ENCODE data around the gene GNB1L. TPM values are rescaled to one million over a fixed set of nuclear protein-coding genes. Genes with fewer than 3 reads are reported as not detected.

GNB1L gene
- total and polyA plus RNA-seq, 9 of the 15 experiments (the other 6 are each of a cell fraction or from before 2014, with no cell fraction given), result 0.56 to 50.5 (median 10.2) TPM

DNA sequence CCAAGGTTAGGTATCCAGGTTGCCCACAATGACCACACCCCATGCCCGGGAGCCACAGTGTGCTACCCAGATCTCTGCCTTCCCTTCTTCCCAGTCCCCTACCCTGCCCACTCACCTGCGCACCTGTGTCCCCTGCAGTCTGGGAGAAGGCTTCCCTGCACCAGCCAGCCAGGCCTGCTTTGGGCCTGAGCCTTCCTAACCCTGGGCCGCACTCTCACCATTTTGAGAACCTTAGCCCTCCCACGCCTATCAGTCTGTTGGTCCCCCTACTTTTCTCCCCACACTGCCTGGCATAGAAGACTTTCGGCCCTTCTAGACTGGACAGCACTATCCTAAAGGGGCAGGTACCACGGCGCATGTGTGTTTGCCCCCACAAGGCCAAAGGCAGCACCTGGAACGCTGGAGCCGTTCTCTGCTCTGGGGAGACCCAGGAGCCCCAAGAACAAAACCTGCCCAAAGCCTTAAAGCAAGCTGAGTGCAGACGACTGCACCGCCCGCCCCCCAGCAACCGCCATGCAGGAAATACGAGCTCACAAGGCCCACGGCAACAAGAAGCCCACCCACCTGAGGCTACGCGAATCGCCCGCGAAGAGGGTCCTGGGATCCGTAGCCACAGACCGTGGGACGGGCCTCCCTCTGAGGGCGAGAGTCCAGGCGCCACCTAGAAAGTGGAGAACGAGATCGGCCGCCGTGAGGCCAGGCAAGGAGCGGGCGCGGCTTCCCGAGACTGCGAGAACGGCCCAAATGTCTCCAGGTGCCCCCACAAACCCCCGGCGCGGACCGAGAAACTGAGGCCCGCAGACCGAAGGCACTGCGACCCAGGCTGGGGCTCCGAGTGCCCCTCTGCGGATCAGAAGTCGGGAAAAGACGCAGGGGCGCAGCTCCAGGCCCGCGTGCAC is 546 bp downstream of the GNB1L start (continued):
- TF ChIP-seq, protein P1, sequence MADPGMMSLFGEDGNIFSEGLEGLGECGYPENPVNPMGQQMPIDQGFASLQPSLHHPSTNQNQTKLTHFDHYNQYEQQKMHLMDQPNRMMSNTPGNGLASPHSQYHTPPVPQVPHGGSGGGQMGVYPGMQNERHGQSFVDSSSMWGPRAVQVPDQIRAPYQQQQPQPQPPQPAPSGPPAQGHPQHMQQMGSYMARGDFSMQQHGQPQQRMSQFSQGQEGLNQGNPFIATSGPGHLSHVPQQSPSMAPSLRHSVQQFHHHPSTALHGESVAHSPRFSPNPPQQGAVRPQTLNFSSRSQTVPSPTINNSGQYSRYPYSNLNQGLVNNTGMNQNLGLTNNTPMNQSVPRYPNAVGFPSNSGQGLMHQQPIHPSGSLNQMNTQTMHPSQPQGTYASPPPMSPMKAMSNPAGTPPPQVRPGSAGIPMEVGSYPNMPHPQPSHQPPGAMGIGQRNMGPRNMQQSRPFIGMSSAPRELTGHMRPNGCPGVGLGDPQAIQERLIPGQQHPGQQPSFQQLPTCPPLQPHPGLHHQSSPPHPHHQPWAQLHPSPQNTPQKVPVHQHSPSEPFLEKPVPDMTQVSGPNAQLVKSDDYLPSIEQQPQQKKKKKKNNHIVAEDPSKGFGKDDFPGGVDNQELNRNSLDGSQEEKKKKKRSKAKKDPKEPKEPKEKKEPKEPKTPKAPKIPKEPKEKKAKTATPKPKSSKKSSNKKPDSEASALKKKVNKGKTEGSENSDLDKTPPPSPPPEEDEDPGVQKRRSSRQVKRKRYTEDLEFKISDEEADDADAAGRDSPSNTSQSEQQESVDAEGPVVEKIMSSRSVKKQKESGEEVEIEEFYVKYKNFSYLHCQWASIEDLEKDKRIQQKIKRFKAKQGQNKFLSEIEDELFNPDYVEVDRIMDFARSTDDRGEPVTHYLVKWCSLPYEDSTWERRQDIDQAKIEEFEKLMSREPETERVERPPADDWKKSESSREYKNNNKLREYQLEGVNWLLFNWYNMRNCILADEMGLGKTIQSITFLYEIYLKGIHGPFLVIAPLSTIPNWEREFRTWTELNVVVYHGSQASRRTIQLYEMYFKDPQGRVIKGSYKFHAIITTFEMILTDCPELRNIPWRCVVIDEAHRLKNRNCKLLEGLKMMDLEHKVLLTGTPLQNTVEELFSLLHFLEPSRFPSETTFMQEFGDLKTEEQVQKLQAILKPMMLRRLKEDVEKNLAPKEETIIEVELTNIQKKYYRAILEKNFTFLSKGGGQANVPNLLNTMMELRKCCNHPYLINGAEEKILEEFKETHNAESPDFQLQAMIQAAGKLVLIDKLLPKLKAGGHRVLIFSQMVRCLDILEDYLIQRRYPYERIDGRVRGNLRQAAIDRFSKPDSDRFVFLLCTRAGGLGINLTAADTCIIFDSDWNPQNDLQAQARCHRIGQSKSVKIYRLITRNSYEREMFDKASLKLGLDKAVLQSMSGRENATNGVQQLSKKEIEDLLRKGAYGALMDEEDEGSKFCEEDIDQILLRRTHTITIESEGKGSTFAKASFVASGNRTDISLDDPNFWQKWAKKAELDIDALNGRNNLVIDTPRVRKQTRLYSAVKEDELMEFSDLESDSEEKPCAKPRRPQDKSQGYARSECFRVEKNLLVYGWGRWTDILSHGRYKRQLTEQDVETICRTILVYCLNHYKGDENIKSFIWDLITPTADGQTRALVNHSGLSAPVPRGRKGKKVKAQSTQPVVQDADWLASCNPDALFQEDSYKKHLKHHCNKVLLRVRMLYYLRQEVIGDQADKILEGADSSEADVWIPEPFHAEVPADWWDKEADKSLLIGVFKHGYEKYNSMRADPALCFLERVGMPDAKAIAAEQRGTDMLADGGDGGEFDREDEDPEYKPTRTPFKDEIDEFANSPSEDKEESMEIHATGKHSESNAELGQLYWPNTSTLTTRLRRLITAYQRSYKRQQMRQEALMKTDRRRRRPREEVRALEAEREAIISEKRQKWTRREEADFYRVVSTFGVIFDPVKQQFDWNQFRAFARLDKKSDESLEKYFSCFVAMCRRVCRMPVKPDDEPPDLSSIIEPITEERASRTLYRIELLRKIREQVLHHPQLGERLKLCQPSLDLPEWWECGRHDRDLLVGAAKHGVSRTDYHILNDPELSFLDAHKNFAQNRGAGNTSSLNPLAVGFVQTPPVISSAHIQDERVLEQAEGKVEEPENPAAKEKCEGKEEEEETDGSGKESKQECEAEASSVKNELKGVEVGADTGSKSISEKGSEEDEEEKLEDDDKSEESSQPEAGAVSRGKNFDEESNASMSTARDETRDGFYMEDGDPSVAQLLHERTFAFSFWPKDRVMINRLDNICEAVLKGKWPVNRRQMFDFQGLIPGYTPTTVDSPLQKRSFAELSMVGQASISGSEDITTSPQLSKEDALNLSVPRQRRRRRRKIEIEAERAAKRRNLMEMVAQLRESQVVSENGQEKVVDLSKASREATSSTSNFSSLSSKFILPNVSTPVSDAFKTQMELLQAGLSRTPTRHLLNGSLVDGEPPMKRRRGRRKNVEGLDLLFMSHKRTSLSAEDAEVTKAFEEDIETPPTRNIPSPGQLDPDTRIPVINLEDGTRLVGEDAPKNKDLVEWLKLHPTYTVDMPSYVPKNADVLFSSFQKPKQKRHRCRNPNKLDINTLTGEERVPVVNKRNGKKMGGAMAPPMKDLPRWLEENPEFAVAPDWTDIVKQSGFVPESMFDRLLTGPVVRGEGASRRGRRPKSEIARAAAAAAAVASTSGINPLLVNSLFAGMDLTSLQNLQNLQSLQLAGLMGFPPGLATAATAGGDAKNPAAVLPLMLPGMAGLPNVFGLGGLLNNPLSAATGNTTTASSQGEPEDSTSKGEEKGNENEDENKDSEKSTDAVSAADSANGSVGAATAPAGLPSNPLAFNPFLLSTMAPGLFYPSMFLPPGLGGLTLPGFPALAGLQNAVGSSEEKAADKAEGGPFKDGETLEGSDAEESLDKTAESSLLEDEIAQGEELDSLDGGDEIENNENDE (IDR thresholded peaks at IDR 0.05; ENCODE audit: low read depth, low read length), result peak; percentile 48
- TF ChIP-seq ZNF134 (CRISPR knock-in tag; conservative IDR thresholded peaks at IDR 0.05) (0 out of 2 replicates have a peak, but pooled peaks have one; percentile 19), ERF (CRISPR knock-in tag; IDR thresholded peaks at IDR 0.05) (peak; percentile 94), ZC3H11A (IDR thresholded peaks at IDR 0.05; ENCODE audit: low read depth, low read length) (peak; percentile 47), CBFB (CRISPR knock-in tag; IDR thresholded peaks at IDR 0.05) (no peak), HDGF (IDR thresholded peaks at IDR 0.05) (no peak), ZNF133 (CRISPR knock-in tag; IDR thresholded peaks at IDR 0.05) (peak; percentile 53), EHMT2 (IDR thresholded peaks at IDR 0.05) (no peak), GATAD2B (IDR thresholded peaks at IDR 0.05; ENCODE audit: borderline replicate concordance) (no peak), KLF6 (CRISPR knock-in tag; IDR thresholded peaks at IDR 0.05; ENCODE audit: borderline replicate concordance) (peak; percentile 66; the same call in 1 of the 2 replicates), ZFP1 (CRISPR knock-in tag; IDR thresholded peaks at IDR 0.05) (peak; percentile 57; the same call in 1 of the 2 replicates), EP400 (IDR thresholded peaks at IDR 0.05) (no peak), MTF1 (CRISPR knock-in tag; IDR thresholded peaks at IDR 0.05; ENCODE audit: borderline replicate concordance) (no peak), NR3C1 (CRISPR knock-in tag; IDR thresholded peaks at IDR 0.05) (no peak)
- TF ChIP-seq, protein P2, sequence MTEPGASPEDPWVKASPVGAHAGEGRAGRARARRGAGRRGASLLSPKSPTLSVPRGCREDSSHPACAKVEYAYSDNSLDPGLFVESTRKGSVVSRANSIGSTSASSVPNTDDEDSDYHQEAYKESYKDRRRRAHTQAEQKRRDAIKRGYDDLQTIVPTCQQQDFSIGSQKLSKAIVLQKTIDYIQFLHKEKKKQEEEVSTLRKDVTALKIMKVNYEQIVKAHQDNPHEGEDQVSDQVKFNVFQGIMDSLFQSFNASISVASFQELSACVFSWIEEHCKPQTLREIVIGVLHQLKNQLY (CRISPR knock-in tag; conservative IDR thresholded peaks at IDR 0.05), result peak in 1 of 2 experiments; percentile 16; a peak in 1 of 4 replicates
